Sigmoid colon (tissue), 7 donors: ENCODE measurements around the gene PRSS27. TPM values are rescaled to one million over a fixed set of nuclear protein-coding genes. Genes with fewer than 3 reads are reported as not detected.

ENCODE experiments used
- DNase-seq: peaks from one replicate; pipeline ENCODE4 v3.0.0-alpha.2; 2019
- H3K27ac ChIP-seq, 4 donors: fragments of 200-600 bp; sonication (generic); one replicate each; pipeline ENCODE4 v1.5.1; 2016 to 2019; ENCODE audit warnings: mild to moderate bottlenecking in 1 of 4
- H3K27me3 ChIP-seq, 3 donors: fragments of 200-600 bp; sonication (generic); one replicate each; pipeline ENCODE4 v1.5.1; 2019; ENCODE audit warnings: mild to moderate bottlenecking in 1 of 3
- H3K36me3 ChIP-seq, 4 donors: fragments of 200-600 bp; sonication (generic); one replicate each; pipeline ENCODE4 v1.5.1; 2016 to 2019
- H3K4me1 ChIP-seq, 4 donors: fragments of 200-600 bp; sonication (generic); one replicate each; pipeline ENCODE4 v1.5.1; 2017 to 2019
- H3K4me3 ChIP-seq, 4 donors: fragments of 200-600 bp; sonication (generic); one replicate each; pipeline ENCODE4 v1.5.1; 2017 to 2019; ENCODE audit warnings: mild to moderate bottlenecking in 2 of 4, moderate library complexity in 1 of 4
- H3K9me3 ChIP-seq, 4 donors: fragments of 200-600 bp in 3 of 4; sonication (generic) in 3 of 4; one replicate each; pipeline versions ENCODE4 v1.5.1 to v1.6.1; 2013 to 2019
- CTCF ChIP-seq, 4 experiments: fragments of 450-650 bp in 3 of 4; fragments of 200-600 bp in 1 of 4; IDR thresholded peaks; one replicate each; pipeline ENCODE4 v1.5.1; 2016 to 2019; ENCODE audit warnings: antibody characterized with exemption in 4 of 4, mild to moderate bottlenecking in 3 of 4, moderate library complexity in 2 of 4
- EP300 ChIP-seq, 4 donors: sonication (generic); formaldehyde crosslinking; IDR thresholded peaks; one replicate each; pipeline ENCODE4 v1.6.1; 2017; ENCODE audit warnings: antibody characterized with exemption in 4 of 4
- POLR2A ChIP-seq, 2 donors: fragments of 450-650 bp; IDR thresholded peaks; one replicate each; pipeline ENCODE4 v1.6.1; 2016; ENCODE audit warnings: antibody characterized with exemption in 2 of 2, mild to moderate bottlenecking in 2 of 2, moderate library complexity in 2 of 2
- POLR2AphosphoS5 ChIP-seq, 4 donors: sonication (generic); formaldehyde crosslinking; IDR thresholded peaks; one replicate each; pipeline ENCODE4 v1.6.1; 2017; ENCODE audit warnings: antibody characterized with exemption in 4 of 4
- WGBS, 2 donors: extraction: QIAGEN DNeasy Blood & Tissue Kit; methylation state at CpG; one replicate each; pipeline ENCODE4 v1.1.7; 2013; 5-methylcytosine and 5-hydroxymethylcytosine counted together
- intact Hi-C: fragments of 100-400 bp; cut with DNase I; formaldehyde crosslinking; loops from one replicate; pipeline ENCODE4 v1.15.1; 2023
- polyA plus RNA-seq, 3 donors: library from polyadenylated mRNA; stranded (reverse); fragments of 200-250 nt; gene quantifications; one replicate each; pipeline ENCODE4 v1.2.3, GENCODE V29; 2013
- total RNA-seq, 4 donors: library from RNA; depleted of rRNA; stranded (reverse); fragments of >200 nt; gene quantifications; one replicate each; pipeline ENCODE4 v1.1.0, GENCODE V29; 2016
- donor health status: healthy with polysubstance abuse.
- donor health status: Bipolar disorder and iron deficiency.
- donor health status: healthy.

PRSS27 gene
- total and polyA plus RNA-seq, 7 donors, result 0.60 to 5.0 (median 1.4) TPM; not detected in 1

- Histone ChIP-seq H3K27me3 (peaks cover 0 to 27% (median 27%) of the 10 kb centered on the region in 3 donors), H3K4me3 (no peak overlapping the region)
- 77 to 84% methylated on average over 10 of the region's 10 CpGs for WGBS, 2 donors
These were observed 15.0 kb upstream of the PRSS27 start for GRCh38 chr16:2734844-2735515.

GRCh38 chr16:2728034-2728433, 8.0 kb upstream of the PRSS27 start:
- no peak for DNase-seq
- intact Hi-C loops, result no loop called here
- Histone ChIP-seq H3K27me3 (peaks cover 0 to 10% (median 0%) of the 10 kb centered on the region in 3 donors), H3K27ac (no peak overlapping the region), H3K9me3 (no peaks in the 10 kb centered on the region), H3K36me3 (no peaks in the 10 kb centered on the region), H3K4me3 (no peak overlapping the region), H3K4me1 (no peaks in the 10 kb centered on the region)
- TF ChIP-seq POLR2AphosphoS5 (IDR thresholded peaks at IDR 0.05), result no peak
- TF ChIP-seq POLR2A (IDR thresholded peaks at IDR 0.05), result no peak
- TF ChIP-seq EP300 (IDR thresholded peaks at IDR 0.05), result no peak
- no peak for TF ChIP-seq CTCF (IDR thresholded peaks at IDR 0.05)
- WGBS, 2 donors, result 82 to 87% methylated on average over 7 of the region's 7 CpGs

More at GRCh38 chr16:2734844-2735515, 15.0 kb upstream of the PRSS27 start:
- Histone ChIP-seq H3K36me3 (no peaks in the 10 kb centered on the region), H3K9me3 (no peaks in the 10 kb centered on the region), H3K27ac (no peak overlapping the region), H3K4me1 (no peaks in the 10 kb centered on the region)
- TF ChIP-seq POLR2AphosphoS5 (IDR thresholded peaks at IDR 0.05) (no peak), EP300 (IDR thresholded peaks at IDR 0.05) (no peak), POLR2A (IDR thresholded peaks at IDR 0.05) (no peak), CTCF (IDR thresholded peaks at IDR 0.05) (no peak)
- intact Hi-C loops, result no loop called here
- no peak for DNase-seq

GRCh38 chr16:2726923-2727322, 6.9 kb upstream of the PRSS27 start:
- H3K27ac ChIP-seq, result no peak overlapping the region
- H3K27me3 ChIP-seq, result peaks cover 0 to 10% (median 0%) of the 10 kb centered on the region in 3 donors
- intact Hi-C loops, result no loop called here
- no peaks in the 10 kb centered on the region for H3K4me1 ChIP-seq
- no peaks in the 10 kb centered on the region for H3K9me3 ChIP-seq
- TF ChIP-seq POLR2AphosphoS5 (IDR thresholded peaks at IDR 0.05) (no peak), POLR2A (IDR thresholded peaks at IDR 0.05) (no peak), CTCF (IDR thresholded peaks at IDR 0.05) (no peak), EP300 (IDR thresholded peaks at IDR 0.05) (no peak)
- DNase-seq, result no peak
- H3K36me3 ChIP-seq, result no peaks in the 10 kb centered on the region
- 82 to 88% methylated on average over 5 of the region's 5 CpGs for WGBS, 2 donors
- H3K4me3 ChIP-seq, result no peak overlapping the region

- WGBS, 2 donors, result 46 to 70% methylated on average over 16 of the region's 16 CpGs
- H3K4me3 ChIP-seq, result no peak overlapping the region
- intact Hi-C loops, result no loop called here
- DNase-seq, result no peak
- TF ChIP-seq CTCF (IDR thresholded peaks at IDR 0.05) (no peak), POLR2A (IDR thresholded peaks at IDR 0.05) (no peak), POLR2AphosphoS5 (IDR thresholded peaks at IDR 0.05) (no peak), EP300 (IDR thresholded peaks at IDR 0.05) (no peak)
- no peaks in the 10 kb centered on the region for H3K9me3 ChIP-seq
- H3K4me1 ChIP-seq, result peaks cover 0 to 15% (median 12%) of the 10 kb centered on the region in 4 donors
- H3K36me3 ChIP-seq, result no peaks in the 10 kb centered on the region
- no peak overlapping the region for H3K27ac ChIP-seq
- H3K27me3 ChIP-seq, result peaks cover 0 to 10% (median 0%) of the 10 kb centered on the region in 3 donors
These were observed 4.9 kb upstream of the PRSS27 start for GRCh38 chr16:2724816-2725348.
